ENCODE measurements around the gene MAP1LC3B. TPM values are rescaled to one million over a fixed set of nuclear protein-coding genes. Genes with fewer than 3 reads are reported as not detected.

MAP1LC3B gene
- total RNA-seq, 1 experiment from 2014 or later = 45.3 TPM

GRCh38 chr16:87423429-87423828 is 31.3 kb downstream of the MAP1LC3B start:
- H3K27ac ChIP-seq = no peak overlapping the region
- H3K4me1 ChIP-seq (replicated peaks; ENCODE audit: insufficient read depth) = no peaks in the 10 kb centered on the region
- TF ChIP-seq EZH2 (IDR thresholded peaks at IDR 0.05; ENCODE audit: low read depth) (no peak), CTCF (conservative IDR thresholded peaks at IDR 0.05) (no peak)
- ChIA-PET POLR2A (ENCODE audit: unreplicated experiment) (no interaction called here), CTCF (no interaction called here)
- H3K79me2 ChIP-seq (ENCODE audit: low read depth) = no peaks in the 10 kb centered on the region
- no peaks in the 10 kb centered on the region for H3F3A ChIP-seq (ENCODE audit: insufficient read depth, low read depth)
- no peak overlapping the region for H3K4me3 ChIP-seq
- no peaks in the 10 kb centered on the region for H3K27me3 ChIP-seq (ENCODE audit: insufficient read depth, low read depth)
- peaks cover 5% of the 10 kb centered on the region for H4K20me1 ChIP-seq (ENCODE audit: insufficient read depth)
- H2AFZ ChIP-seq = no peak overlapping the region
- no peaks in the 10 kb centered on the region for H3K9me3 ChIP-seq (ENCODE audit: insufficient read depth, low read depth)
- BruUV-seq (replicated peaks) = no TSS peak
- DNase-seq = no peak
- H3K4me2 ChIP-seq = no peak overlapping the region
- intact Hi-C loops (cut with micrococcal nuclease; ENCODE audit: unreplicated experiment) = no loop called here
- H3K9me2 ChIP-seq (ENCODE audit: insufficient read depth) = no peaks in the 10 kb centered on the region
- no peaks in the 10 kb centered on the region for H3K36me3 ChIP-seq (ENCODE audit: low read depth)

- TF ChIP-seq CTCF (conservative IDR thresholded peaks at IDR 0.05) (no peak), EZH2 (IDR thresholded peaks at IDR 0.05; ENCODE audit: low read depth) (no peak)
- Histone ChIP-seq H4K20me1 (ENCODE audit: insufficient read depth) (peaks cover 5% of the 10 kb centered on the region), H3K4me2 (no peak overlapping the region), H3F3A (ENCODE audit: insufficient read depth, low read depth) (no peaks in the 10 kb centered on the region), H3K36me3 (ENCODE audit: low read depth) (no peaks in the 10 kb centered on the region), H3K4me3 (no peak overlapping the region), H2AFZ (no peak overlapping the region), H3K4me1 (replicated peaks; ENCODE audit: insufficient read depth) (no peaks in the 10 kb centered on the region), H3K79me2 (ENCODE audit: low read depth) (no peaks in the 10 kb centered on the region), H3K9me3 (ENCODE audit: insufficient read depth, low read depth) (no peaks in the 10 kb centered on the region), H3K27me3 (ENCODE audit: insufficient read depth, low read depth) (no peaks in the 10 kb centered on the region), H3K9me2 (ENCODE audit: insufficient read depth) (no peaks in the 10 kb centered on the region), H3K27ac (no peak overlapping the region)
- no peak for DNase-seq
- POLR2A ChIA-PET (ENCODE audit: unreplicated experiment) = no interaction called here
- intact Hi-C loops (cut with micrococcal nuclease; ENCODE audit: unreplicated experiment) = no loop called here
- CTCF ChIA-PET = no interaction called here
- no TSS peak for BruUV-seq (replicated peaks)
These were observed 32.1 kb downstream of the MAP1LC3B start for GRCh38 chr16:87424266-87424665.

- ChIA-PET CTCF (interaction anchor here (0.7 kb wide), 1 partner anchor 47 kb away, joined by 4 read pairs; no protein-coding TSS in a partner anchor), POLR2A (ENCODE audit: unreplicated experiment) (no interaction called here)
- no peak overlapping the region for H3K27ac ChIP-seq
- no peaks in the 10 kb centered on the region for H3K9me2 ChIP-seq (ENCODE audit: insufficient read depth)
- no peaks in the 10 kb centered on the region for H3K9me3 ChIP-seq (ENCODE audit: insufficient read depth, low read depth)
- no peak overlapping the region for H2AFZ ChIP-seq
- H3K4me3 ChIP-seq = no peak overlapping the region
- no peaks in the 10 kb centered on the region for H3K27me3 ChIP-seq (ENCODE audit: insufficient read depth, low read depth)
- BruUV-seq (replicated peaks) = no TSS peak
- intact Hi-C loops (cut with micrococcal nuclease; ENCODE audit: unreplicated experiment) = no loop called here
- H3F3A ChIP-seq (ENCODE audit: insufficient read depth, low read depth) = no peaks in the 10 kb centered on the region
- H3K36me3 ChIP-seq (ENCODE audit: low read depth) = no peaks in the 10 kb centered on the region
- no peaks in the 10 kb centered on the region for H3K79me2 ChIP-seq (ENCODE audit: low read depth)
- no peak overlapping the region for H3K4me2 ChIP-seq
- no peak for DNase-seq
- no peaks in the 10 kb centered on the region for H3K4me1 ChIP-seq (replicated peaks; ENCODE audit: insufficient read depth)
- TF ChIP-seq CTCF (conservative IDR thresholded peaks at IDR 0.05) = no peak
- TF ChIP-seq EZH2 (IDR thresholded peaks at IDR 0.05; ENCODE audit: low read depth) = no peak
- H4K20me1 ChIP-seq (ENCODE audit: insufficient read depth) = peaks cover 5% of the 10 kb centered on the region
These were observed 33.8 kb downstream of the MAP1LC3B start for GRCh38 chr16:87425941-87426340.
